A673 (cell line): ENCODE measurements around the gene CAV1.

ENCODE experiments used
- CTCF ChIP-seq: fragments of 300-800, 200-600 bp; sonication (generic); conservative IDR thresholded peaks from 2 replicates; pipeline ENCODE4 v1.5.1; 2017; ENCODE audit warnings: low read depth, mild to moderate bottlenecking, antibody characterized with exemption, low read length, moderate library complexity, mixed read lengths
- EZH2 ChIP-seq: fragments of 200-600 bp; sonication (generic); IDR thresholded peaks from 2 replicates; pipeline ENCODE4 v1.6.1; 2017; ENCODE audit warnings: borderline replicate concordance, low read depth, mild to moderate bottlenecking, mixed read lengths, antibody characterized with exemption, low read length; ENCODE audit not compliant: poor library complexity, severe bottlenecking

- no peak for TF ChIP-seq CTCF
- no peak for TF ChIP-seq EZH2
Measured at GRCh38 chr7:116515584-116515983, 9.3 kb upstream of the CAV1 start.
